ENCODE measurements around the gene METTL9.
A peak's percentile ranks its signal among the peaks of the same experiment; 100 is the strongest.
"Not testable (repeated sequence)": the region's sequence is repeated elsewhere in the genome, so short reads cannot be mapped to it uniquely, and the experiment has no call there.

Gene METTL9

DNA sequence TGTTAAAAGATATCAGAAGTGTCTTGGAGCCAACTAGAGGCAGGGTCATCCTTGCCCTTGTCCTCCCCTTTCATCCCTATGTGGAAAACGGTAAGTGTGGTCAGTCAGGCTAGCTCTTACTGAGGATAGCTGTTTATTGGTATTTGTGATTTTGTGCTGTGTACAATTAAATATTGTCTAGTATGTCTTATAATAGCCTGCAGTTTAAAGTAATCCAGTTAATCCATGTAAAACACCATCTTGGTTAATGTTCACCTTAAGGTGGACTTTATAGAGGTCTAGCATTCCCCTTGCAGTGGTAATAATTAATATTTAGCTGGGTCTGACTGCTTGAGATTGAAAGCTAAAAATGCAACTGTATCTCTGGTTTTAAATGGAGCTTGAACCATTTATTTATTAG, 25.6 kb downstream of the METTL9 start:
- no peak overlapping the region for H3K9ac ChIP-seq (ENCODE audit: low read length in 2 of 2)
- no peaks in the 10 kb centered on the region for H3K9me3 ChIP-seq (ENCODE audit: control insufficient read depth in 2 of 2, low read length in 2 of 2)
- H3K27me3 ChIP-seq (ENCODE audit: control insufficient read depth in 1 of 2, insufficient read depth in 2 of 2, low read length in 2 of 2) = no peaks in the 10 kb centered on the region
- no peak overlapping the region for H3K4me3 ChIP-seq (ENCODE audit: low read length in 2 of 2)
- H3K36me3 ChIP-seq (ENCODE audit: control insufficient read depth in 2 of 2, insufficient read depth in 2 of 2, low read length in 2 of 2) = peaks cover 10 to 21% of the 10 kb centered on the region in 2 donors
- no peak overlapping the region for H3K27ac ChIP-seq (ENCODE audit: low read length)
- H3K4me1 ChIP-seq (ENCODE audit: control insufficient read depth, insufficient read depth, low read length) = peaks cover 5% of the 10 kb centered on the region

DNA sequence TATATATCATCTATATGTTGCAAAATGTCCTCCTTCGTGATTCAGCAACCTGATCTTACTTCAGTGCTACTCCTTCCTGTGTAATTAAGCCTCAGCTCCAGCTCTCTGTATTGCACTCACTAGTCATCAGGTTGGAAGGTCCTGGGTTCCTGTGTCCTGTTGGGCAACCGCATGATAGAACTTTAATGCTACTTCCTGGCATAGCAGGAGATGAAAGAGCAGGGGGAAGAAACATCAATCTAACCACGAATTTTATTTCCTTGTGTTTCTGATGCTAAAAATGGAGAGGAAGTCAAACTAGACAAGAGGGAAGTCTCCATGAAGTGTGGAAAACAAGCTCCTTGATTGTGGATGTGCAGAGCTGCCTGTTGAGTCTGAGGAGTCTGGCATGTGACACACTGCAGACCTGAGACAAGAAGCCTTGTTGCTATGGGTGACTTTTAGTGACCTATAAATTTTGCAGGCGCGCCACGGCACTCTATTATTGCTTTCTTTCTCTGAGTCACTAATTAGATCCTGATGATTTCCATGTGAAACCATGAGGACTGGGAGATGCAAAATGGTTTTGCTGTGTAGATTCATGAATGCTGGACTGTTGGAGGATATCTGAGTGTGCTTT, 27.4 kb downstream of the METTL9 start:
- H3K9me3 ChIP-seq (ENCODE audit: control insufficient read depth in 2 of 2, low read length in 2 of 2) = no peaks in the 10 kb centered on the region
- H3K27ac ChIP-seq (ENCODE audit: low read length) = no peak overlapping the region
- peaks cover 5% of the 10 kb centered on the region for H3K4me1 ChIP-seq (ENCODE audit: control insufficient read depth, insufficient read depth, low read length)
- peak overlapping the region in 1 of 2 donors; percentile 8 for H3K4me3 ChIP-seq (ENCODE audit: low read length in 2 of 2)
- peaks cover 10 to 20% of the 10 kb centered on the region in 2 donors for H3K36me3 ChIP-seq (ENCODE audit: control insufficient read depth in 2 of 2, insufficient read depth in 2 of 2, low read length in 2 of 2)
- peak overlapping the region in 1 of 2 donors; percentile 9 for H3K9ac ChIP-seq (ENCODE audit: low read length in 2 of 2)
- H3K27me3 ChIP-seq (ENCODE audit: control insufficient read depth in 1 of 2, insufficient read depth in 2 of 2, low read length in 2 of 2) = no peaks in the 10 kb centered on the region

DNA sequence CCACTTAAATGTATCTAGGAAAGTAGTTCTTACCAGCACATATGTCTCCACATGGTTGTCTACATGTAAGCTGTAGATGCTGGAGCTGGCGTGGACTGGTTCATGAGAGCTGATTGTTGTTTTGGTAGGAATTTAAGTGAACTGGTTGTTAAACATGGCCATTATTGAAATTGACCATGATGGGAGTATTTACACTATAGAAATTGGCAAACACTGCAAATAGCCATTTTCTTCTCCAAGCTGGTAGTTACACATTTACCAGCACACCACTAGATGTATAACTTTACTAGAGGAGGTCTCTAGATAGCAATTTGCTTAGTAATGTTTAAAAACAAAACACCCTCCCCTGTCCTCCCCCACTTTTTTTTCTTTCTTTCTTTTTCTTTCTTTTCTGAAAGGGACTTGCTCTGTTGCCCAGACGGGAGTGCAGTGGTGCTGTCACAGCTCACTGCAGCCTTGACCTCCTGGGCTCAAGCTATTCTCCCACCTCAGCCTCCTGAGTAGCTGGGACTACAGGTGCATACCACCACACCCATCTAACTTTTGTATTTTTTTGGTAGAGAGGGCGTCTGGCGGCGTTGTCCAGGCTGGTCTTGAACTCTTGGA, 28.8 kb downstream of the METTL9 start:
- Histone ChIP-seq H3K4me1 (ENCODE audit: control insufficient read depth, insufficient read depth, low read length) (peaks cover 5% of the 10 kb centered on the region), H3K27me3 (ENCODE audit: control insufficient read depth in 1 of 2, insufficient read depth in 2 of 2, low read length in 2 of 2) (no peaks in the 10 kb centered on the region), H3K27ac (ENCODE audit: low read length) (no peak overlapping the region), H3K4me3 (ENCODE audit: low read length in 2 of 2) (no peak overlapping the region), H3K9me3 (ENCODE audit: control insufficient read depth in 2 of 2, low read length in 2 of 2) (no peaks in the 10 kb centered on the region), H3K36me3 (ENCODE audit: control insufficient read depth in 2 of 2, insufficient read depth in 2 of 2, low read length in 2 of 2) (peaks cover 10 to 20% of the 10 kb centered on the region in 2 donors), H3K9ac (ENCODE audit: low read length in 2 of 2) (no peak overlapping the region)

- no peak overlapping the region for H3K27ac ChIP-seq (ENCODE audit: low read length)
Measured at GRCh38 chr16:21628772-21629171, 29.4 kb downstream of the METTL9 start.

DNA sequence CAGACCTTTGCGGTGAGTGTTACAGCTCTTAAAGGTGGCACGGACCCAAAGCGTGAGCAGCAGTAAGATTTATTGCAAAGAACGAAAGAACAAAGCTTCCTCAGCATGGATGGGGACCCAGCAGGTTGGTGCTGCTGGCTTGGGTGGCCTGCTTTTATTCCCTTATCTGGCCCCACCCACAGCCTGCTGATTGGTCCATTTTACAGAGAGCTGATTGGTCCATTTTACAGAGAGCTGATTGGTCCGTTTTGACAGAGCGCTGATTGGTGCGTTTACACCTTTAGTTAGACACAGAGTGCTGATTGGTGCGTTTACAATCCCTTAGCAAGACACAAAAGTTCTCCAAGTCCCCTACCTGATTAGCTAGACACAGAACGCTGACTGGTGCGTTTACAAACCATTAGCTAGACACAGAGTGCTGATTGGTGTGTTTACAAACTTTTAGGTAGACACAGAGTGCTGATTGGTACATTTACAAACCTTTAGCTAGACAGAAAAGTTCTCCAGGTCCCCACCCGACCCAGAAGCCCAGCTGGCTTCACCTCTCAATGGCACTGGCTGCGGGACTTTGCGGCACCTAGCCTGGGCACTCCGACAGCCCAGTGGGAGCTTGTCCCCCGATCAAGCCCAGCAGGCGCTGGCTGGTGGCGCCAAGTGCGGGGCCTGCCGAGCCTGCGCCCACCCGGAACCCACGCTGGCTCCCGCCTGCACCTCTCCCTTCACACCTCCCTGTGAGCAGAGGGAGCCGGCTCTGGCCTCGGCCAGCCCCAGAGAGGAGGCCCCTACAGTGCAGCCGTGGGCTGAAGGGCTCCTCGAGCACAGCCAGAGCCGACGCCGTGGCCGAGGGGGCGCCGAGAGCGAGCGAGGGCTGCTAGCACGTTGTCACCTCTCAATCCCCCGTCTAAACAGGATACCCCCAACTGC, 30.5 kb downstream of the METTL9 start:
- not testable (repeated sequence) for H3K27ac ChIP-seq (ENCODE audit: low read length); H3K4me1 ChIP-seq (ENCODE audit: control insufficient read depth, insufficient read depth, low read length); H3K27me3 ChIP-seq (ENCODE audit: control insufficient read depth in 1 of 2, insufficient read depth in 2 of 2, low read length in 2 of 2); H3K9me3 ChIP-seq (ENCODE audit: control insufficient read depth in 2 of 2, low read length in 2 of 2); H3K4me3 ChIP-seq (ENCODE audit: low read length in 2 of 2); H3K9ac ChIP-seq (ENCODE audit: low read length in 2 of 2)
- peaks cover 13 to 20% of the 10 kb centered on the region in 2 donors for H3K36me3 ChIP-seq (ENCODE audit: control insufficient read depth in 2 of 2, insufficient read depth in 2 of 2, low read length in 2 of 2)

More at GRCh38 chr16:21628772-21629171, 29.4 kb downstream of the METTL9 start:
- H3K27me3 ChIP-seq (ENCODE audit: control insufficient read depth in 1 of 2, insufficient read depth in 2 of 2, low read length in 2 of 2) = no peaks in the 10 kb centered on the region
- H3K4me1 ChIP-seq (ENCODE audit: control insufficient read depth, insufficient read depth, low read length) = peaks cover 5% of the 10 kb centered on the region
- no peak overlapping the region for H3K4me3 ChIP-seq (ENCODE audit: low read length in 2 of 2)
- H3K9me3 ChIP-seq (ENCODE audit: control insufficient read depth in 2 of 2, low read length in 2 of 2) = no peaks in the 10 kb centered on the region
- no peak overlapping the region for H3K9ac ChIP-seq (ENCODE audit: low read length in 2 of 2)
- H3K36me3 ChIP-seq (ENCODE audit: control insufficient read depth in 2 of 2, insufficient read depth in 2 of 2, low read length in 2 of 2) = peaks cover 10 to 20% of the 10 kb centered on the region in 2 donors

DNA sequence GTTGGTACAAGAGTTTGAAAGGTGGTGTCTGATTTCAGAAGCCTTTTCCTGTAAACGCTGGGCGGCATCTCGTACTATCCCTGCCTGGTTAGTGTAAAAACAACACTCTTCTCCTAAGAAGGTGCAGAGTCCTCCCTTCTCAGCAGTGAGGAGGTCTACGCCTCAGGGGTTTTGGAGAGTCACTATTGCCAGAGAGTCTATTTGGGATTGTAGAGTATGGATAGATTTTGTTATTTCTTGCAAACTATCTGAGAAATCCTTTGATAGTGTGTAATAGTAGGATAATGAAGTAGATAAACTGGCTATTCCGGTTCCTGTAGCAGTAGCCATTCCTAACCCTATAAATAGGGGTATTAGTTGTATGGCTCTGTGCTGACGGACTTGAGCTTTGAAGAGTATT, 31.5 kb downstream of the METTL9 start:
- peaks cover 10 to 16% of the 10 kb centered on the region in 2 donors for H3K36me3 ChIP-seq (ENCODE audit: control insufficient read depth in 2 of 2, insufficient read depth in 2 of 2, low read length in 2 of 2)

DNA sequence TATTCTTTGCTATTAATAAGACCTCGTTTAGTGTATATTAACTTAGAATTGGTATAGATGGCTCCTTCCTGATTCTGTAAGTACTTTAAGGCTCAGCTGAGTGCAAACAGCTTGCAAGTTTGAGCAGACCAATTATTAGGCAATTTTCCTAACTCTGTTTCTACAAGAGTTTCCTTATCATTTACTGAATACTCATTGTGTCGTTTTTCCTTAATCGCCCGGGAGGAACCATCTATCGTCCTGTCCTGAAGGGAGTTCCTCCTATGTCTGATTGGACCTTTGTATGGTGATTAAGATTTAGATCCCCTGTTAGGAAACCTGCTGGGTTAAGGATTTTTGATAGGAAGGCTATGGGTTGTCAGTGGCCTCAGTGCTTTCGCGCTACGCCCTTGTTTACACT, 32.0 kb downstream of the METTL9 start:
- H3K9me3 ChIP-seq (ENCODE audit: control insufficient read depth in 2 of 2, low read length in 2 of 2); H3K27ac ChIP-seq (ENCODE audit: low read length); H3K9ac ChIP-seq (ENCODE audit: low read length in 2 of 2); H3K27me3 ChIP-seq (ENCODE audit: control insufficient read depth in 1 of 2, insufficient read depth in 2 of 2, low read length in 2 of 2); H3K4me3 ChIP-seq (ENCODE audit: low read length in 2 of 2); H3K4me1 ChIP-seq (ENCODE audit: control insufficient read depth, insufficient read depth, low read length): not testable (repeated sequence)
- H3K36me3 ChIP-seq (ENCODE audit: control insufficient read depth in 2 of 2, insufficient read depth in 2 of 2, low read length in 2 of 2) = peaks cover 10 to 16% of the 10 kb centered on the region in 2 donors

More for the DNA sequence above, 31.5 kb downstream of the METTL9 start:
- H3K9ac ChIP-seq (ENCODE audit: low read length in 2 of 2); H3K4me1 ChIP-seq (ENCODE audit: control insufficient read depth, insufficient read depth, low read length); H3K27me3 ChIP-seq (ENCODE audit: control insufficient read depth in 1 of 2, insufficient read depth in 2 of 2, low read length in 2 of 2); H3K27ac ChIP-seq (ENCODE audit: low read length); H3K4me3 ChIP-seq (ENCODE audit: low read length in 2 of 2); H3K9me3 ChIP-seq (ENCODE audit: control insufficient read depth in 2 of 2, low read length in 2 of 2): not testable (repeated sequence)

GRCh38 chr16:21631951-21632575, 32.7 kb downstream of the METTL9 start:
- not testable (repeated sequence) for H3K27me3 ChIP-seq (ENCODE audit: control insufficient read depth in 1 of 2, insufficient read depth in 2 of 2, low read length in 2 of 2); H3K9me3 ChIP-seq (ENCODE audit: control insufficient read depth in 2 of 2, low read length in 2 of 2); H3K9ac ChIP-seq (ENCODE audit: low read length in 2 of 2); H3K4me1 ChIP-seq (ENCODE audit: control insufficient read depth, insufficient read depth, low read length); H3K4me3 ChIP-seq (ENCODE audit: low read length in 2 of 2); H3K27ac ChIP-seq (ENCODE audit: low read length)
- H3K36me3 ChIP-seq (ENCODE audit: control insufficient read depth in 2 of 2, insufficient read depth in 2 of 2, low read length in 2 of 2) = peaks cover 10 to 11% of the 10 kb centered on the region in 2 donors

GRCh38 chr16:21634216-21634615, 34.8 kb downstream of the METTL9 start:
- H3K9ac ChIP-seq (ENCODE audit: low read length in 2 of 2) = no peak overlapping the region
- H3K27me3 ChIP-seq (ENCODE audit: control insufficient read depth in 1 of 2, insufficient read depth in 2 of 2, low read length in 2 of 2) = no peaks in the 10 kb centered on the region
- H3K4me3 ChIP-seq (ENCODE audit: low read length in 2 of 2) = no peak overlapping the region
- H3K9me3 ChIP-seq (ENCODE audit: control insufficient read depth in 2 of 2, low read length in 2 of 2) = no peaks in the 10 kb centered on the region
- H3K27ac ChIP-seq (ENCODE audit: low read length) = no peak overlapping the region
- no peaks in the 10 kb centered on the region for H3K4me1 ChIP-seq (ENCODE audit: control insufficient read depth, insufficient read depth, low read length)
- H3K36me3 ChIP-seq (ENCODE audit: control insufficient read depth in 2 of 2, insufficient read depth in 2 of 2, low read length in 2 of 2) = peaks cover 6 to 10% of the 10 kb centered on the region in 2 donors

DNA sequence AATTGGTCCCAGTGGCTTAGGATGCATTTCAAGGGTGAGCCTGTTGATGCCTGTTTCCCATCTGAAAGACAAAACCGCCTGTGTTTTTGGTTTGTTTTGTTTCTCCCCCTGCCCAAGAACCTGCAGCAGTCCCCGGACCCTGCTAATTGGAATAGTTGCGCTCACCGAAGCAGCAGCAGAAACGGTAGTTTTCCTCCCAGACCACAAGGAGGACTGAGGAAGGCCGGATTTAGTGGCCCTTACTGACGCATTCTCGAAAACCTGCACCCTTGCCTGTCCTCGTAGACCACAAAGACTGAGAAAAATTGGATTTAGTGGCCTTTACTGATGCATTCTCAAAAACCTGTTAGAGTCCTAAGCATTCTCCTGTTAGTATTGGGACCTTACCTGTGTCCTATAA, 36.3 kb downstream of the METTL9 start:
- H3K36me3 ChIP-seq (ENCODE audit: control insufficient read depth in 2 of 2, insufficient read depth in 2 of 2, low read length in 2 of 2); H3K4me3 ChIP-seq (ENCODE audit: low read length in 2 of 2); H3K4me1 ChIP-seq (ENCODE audit: control insufficient read depth, insufficient read depth, low read length); H3K27ac ChIP-seq (ENCODE audit: low read length); H3K9me3 ChIP-seq (ENCODE audit: control insufficient read depth in 2 of 2, low read length in 2 of 2); H3K9ac ChIP-seq (ENCODE audit: low read length in 2 of 2); H3K27me3 ChIP-seq (ENCODE audit: control insufficient read depth in 1 of 2, insufficient read depth in 2 of 2, low read length in 2 of 2): not testable (repeated sequence)
